Fibroblast of skin of scalp (primary cell): ENCODE results near the gene RASGRF2. TPM values are rescaled to one million over a fixed set of nuclear protein-coding genes. Genes with fewer than 3 reads are reported as not detected.

Experiments
- DNase-seq: peaks from one replicate; pipeline ENCODE4 v3.0.0-alpha.2; 2013
- polyA plus RNA-seq, 2 experiments: library from polyadenylated mRNA; unstranded; fragments of 120-200 nt; gene quantifications; one replicate each; pipeline ENCODE4 v1.2.1, GENCODE V29; 2013; ENCODE audit not compliant: insufficient read length in 2 of 2

Gene RASGRF2, protein sequence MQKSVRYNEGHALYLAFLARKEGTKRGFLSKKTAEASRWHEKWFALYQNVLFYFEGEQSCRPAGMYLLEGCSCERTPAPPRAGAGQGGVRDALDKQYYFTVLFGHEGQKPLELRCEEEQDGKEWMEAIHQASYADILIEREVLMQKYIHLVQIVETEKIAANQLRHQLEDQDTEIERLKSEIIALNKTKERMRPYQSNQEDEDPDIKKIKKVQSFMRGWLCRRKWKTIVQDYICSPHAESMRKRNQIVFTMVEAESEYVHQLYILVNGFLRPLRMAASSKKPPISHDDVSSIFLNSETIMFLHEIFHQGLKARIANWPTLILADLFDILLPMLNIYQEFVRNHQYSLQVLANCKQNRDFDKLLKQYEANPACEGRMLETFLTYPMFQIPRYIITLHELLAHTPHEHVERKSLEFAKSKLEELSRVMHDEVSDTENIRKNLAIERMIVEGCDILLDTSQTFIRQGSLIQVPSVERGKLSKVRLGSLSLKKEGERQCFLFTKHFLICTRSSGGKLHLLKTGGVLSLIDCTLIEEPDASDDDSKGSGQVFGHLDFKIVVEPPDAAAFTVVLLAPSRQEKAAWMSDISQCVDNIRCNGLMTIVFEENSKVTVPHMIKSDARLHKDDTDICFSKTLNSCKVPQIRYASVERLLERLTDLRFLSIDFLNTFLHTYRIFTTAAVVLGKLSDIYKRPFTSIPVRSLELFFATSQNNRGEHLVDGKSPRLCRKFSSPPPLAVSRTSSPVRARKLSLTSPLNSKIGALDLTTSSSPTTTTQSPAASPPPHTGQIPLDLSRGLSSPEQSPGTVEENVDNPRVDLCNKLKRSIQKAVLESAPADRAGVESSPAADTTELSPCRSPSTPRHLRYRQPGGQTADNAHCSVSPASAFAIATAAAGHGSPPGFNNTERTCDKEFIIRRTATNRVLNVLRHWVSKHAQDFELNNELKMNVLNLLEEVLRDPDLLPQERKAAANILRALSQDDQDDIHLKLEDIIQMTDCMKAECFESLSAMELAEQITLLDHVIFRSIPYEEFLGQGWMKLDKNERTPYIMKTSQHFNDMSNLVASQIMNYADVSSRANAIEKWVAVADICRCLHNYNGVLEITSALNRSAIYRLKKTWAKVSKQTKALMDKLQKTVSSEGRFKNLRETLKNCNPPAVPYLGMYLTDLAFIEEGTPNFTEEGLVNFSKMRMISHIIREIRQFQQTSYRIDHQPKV (N-terminal part only)
- polyA plus RNA-seq (2013, experiment 1 of 2; ENCODE audit: insufficient read length), result 0.31 TPM
- 0.47 TPM for polyA plus RNA-seq (2013, experiment 2 of 2; ENCODE audit: insufficient read length)

DNA sequence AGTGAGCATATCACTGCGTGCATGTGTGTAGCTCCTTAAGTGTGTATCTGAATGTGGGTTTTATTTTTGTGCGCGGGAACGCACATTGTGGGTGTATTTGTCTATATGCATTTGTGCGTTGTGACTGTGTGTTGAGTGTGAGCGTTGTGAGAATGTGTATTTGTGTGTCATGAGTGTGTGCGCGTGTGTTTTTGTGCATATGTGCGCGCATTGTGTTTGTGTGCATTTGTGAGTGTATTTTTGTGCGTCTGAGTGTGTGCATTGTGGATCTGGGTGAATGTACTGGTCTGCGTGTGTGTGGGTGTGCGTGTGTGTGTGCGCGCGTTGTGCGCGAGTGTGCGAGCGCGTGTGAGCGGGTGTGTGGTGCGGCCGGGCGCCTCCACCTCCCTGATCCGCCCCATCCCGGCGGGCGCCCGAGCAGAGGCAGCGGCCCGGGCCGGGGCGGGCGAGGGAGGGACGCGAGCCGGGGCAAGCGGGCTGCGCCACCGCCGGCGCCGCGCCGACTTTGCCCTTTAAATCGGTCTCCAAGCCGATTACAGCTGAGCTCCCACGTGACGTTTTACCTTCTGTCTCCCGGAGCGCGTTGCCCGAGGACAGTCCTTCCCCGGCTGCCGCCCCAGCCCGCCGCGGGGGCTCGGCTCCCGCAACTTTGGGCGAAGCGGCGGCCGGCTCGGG, at the start of gene RASGRF2:
RASGRF2 (plus strand) TSS at position 596 of the 675 bp plus-strand sequence. CDS start 376 bp downstream, outside the sequence.
- DNase-seq, result no peak

DNA sequence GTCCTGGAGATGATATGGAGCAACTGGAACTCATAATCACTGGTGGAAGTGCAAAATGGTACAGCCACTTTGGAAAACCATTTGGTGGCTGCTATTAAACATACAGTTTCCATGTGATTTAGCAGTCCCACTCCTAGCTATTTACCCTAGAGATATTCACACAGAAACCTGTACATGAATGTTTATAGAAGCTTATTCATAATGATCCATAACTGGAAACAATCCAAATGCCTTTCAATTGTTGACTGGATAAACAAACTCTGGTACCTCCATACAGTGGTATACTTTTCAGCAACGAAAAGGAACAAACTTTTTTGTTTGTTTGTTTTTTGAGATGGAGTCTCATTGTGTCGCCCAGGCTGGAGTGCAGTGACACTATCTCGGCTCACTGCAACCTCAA, 47.7 kb upstream of the RASGRF2 start:
- no peak for DNase-seq

DNA sequence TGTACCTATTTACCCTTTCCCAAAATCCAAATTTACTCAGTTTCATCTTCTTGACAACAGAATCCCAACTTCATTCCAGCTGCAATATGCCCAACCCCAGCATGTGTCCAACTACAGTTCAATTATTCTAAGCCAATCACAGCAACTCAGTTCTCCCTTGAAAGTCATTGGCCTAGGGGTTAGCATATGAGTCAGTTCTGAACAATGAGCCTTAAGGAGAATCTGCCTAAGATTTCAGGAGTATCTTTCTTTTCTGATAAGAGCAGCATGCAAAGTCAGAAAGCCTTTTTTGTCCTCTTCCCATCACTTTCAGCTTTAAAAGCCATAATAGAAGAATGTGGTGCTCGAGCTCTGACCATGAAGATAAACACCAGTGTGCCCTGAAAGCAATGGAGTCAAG, 44.4 kb upstream of the RASGRF2 start:
- DNase-seq, result peak; percentile 15

DNA sequence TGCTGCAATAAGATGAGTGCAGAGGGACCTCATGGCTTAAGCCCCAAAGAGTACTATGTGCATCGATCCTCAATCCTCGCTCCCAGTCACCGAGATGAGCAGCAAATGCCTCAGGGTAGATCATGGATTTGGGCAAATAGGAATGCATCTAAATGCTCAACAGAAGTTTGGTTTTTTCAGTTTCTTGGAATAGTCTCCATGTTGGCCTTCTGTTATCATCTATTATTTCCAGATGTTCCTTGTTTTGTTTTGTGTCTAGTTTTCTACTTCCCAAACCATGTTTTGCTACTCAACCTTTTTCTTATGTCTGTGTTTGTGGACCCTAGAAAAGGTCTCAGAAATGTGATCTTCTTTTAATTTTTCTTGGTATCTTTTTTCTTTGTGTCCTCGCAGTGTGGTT, 43.5 kb upstream of the RASGRF2 start:
- DNase-seq, result peak; percentile 19

DNA sequence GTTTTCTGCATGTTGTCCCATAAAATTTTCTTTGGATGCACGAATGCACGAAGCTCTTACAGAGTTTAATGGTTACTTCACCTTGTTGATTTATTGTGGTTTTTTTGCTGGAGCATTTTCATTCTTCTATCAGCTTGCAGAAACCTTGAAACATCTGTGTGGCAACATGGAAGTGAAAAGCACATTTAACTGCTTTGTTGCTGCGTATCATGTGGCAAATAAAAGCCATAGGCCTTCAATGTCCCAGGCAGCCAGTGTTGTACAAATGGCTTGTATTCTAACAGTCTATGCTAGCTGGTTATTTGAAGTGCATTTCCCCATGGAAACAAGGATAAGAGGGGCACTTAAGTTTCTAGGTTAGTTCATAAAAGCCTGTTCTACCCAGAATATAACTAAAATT, 42.5 kb upstream of the RASGRF2 start:
- no peak for DNase-seq

DNA sequence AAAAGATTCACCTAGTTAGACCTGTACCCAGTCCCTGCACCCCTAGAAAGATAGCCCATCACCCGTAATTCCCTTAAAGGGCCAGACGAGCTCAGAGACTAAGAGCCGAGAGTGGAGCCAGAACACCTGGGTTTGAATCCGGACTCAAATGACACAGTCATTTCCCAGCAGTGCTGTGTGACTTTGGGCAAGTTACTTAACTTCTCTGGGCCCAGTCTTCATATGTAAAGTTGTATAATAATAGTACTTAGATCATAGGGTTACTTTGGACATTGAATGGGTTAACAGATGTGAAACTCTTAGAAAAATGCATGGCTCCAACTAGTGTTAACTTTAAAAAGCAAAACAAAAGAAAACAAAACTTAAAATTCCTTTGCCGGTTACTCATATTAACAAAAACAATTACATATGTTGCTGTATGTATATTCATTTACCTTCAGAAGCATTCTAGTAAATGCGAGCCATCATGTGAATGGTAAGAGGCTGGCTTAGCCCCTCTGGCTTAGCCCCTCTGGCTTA, 40.4 kb upstream of the RASGRF2 start:
- peak; percentile 35 for DNase-seq

DNA sequence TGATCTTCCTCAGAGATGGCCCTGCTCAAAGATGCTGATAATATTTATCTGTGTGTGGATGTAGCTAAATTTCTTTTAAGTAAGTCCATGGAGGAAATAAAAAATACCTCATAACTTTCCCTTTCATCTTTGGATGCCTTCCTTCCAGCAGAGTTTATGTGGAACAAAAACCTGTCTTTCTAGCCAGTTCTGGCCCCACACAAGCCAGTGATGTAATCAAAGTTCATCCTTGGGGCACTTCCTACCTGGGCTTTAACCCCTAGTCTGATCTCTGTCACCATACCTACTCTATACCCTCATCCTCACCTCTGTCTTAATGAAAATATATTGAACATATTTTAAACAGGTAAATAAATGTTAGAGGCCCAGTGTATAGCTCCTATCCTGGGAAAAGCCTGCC, 39.8 kb upstream of the RASGRF2 start:
- no peak for DNase-seq

DNA sequence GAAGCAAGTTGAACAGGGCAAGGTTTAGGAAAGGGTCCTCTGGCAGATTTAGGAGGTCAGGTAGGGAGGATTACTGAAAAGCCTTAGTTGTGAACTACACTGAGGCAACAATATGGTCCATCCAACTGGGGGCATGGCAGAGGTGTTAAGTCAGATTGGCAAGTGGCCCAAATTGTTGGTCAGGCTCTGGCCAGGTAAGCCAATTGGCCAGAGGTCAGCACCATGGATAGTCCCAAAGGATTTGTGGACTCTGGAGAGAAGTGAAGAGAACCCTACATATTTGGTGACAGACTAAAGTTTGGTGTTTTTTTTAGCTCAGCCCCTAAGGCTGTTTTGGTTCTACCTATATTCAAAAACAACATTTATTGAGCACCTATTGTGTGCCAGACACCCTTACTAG, 39.1 kb upstream of the RASGRF2 start:
- DNase-seq, result no peak

DNA sequence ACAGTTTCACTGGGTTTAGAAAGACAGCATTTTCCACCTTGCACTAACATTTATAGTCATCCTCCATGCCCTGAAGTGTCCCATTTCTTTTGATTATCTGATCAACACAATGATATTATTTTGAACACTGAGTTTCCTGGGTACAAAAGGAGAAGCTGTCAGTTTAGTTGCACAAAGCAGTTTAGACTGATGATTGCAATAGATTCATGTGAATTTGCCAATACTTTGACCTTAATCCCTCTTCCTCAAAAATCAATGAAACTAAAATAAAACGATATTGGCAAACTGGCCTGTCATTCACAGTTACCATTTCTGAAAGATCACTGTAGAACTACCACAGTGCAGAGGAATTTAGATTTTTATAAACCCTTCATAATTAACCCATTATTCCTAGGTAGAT, 34.2 kb upstream of the RASGRF2 start:
- DNase-seq, result no peak

DNA sequence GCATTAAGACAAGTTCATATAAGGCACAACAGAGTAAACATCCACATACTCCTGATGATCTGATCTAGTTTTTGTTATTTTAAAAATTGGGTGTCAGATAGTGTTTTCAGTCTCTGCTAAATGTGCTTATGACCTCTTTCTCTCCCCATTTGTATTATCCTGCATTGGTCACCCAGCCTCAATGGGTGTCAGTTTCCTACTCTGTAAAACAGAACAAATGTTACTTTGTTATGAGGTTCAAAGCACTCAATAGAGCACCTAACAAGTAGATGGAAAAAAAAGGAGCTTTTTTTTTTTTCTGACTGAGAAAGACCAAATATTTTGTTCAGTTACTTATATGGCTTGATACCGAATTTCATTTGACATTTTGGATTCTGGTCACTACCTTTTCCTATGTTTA, 33.6 kb upstream of the RASGRF2 start:
- DNase-seq, result no peak

DNA sequence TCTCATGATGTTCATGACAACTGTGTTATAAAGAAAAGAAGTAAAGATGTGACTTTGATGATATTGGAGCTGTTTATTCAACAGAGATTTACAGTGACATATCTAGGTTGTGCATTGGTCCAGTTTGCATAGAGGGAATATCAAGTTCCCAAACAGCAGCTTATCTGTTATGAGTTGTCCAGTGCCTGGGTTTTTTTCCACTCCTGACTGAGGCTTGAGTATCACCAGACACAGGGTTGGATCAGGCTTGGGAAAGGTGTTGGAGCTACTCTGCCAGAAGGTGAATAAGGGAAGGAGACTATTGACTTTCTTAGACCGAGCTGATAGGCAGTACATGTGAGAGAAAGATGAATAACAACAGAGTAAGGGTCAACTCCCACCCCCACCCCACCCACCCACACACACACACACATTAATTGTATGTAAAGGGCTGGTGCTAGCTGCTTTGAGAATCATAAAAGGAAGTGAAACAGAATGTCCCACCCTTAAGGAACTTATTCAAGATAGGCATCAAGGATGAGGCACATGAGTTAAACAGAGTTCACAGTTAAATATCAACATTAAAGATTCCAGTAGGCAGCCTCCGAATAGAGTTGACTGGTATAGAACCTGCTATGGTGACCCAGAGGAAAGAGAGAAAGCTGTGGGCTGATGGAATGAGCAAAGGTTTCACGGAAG, 33.0 kb upstream of the RASGRF2 start:
- DNase-seq, result no peak

DNA sequence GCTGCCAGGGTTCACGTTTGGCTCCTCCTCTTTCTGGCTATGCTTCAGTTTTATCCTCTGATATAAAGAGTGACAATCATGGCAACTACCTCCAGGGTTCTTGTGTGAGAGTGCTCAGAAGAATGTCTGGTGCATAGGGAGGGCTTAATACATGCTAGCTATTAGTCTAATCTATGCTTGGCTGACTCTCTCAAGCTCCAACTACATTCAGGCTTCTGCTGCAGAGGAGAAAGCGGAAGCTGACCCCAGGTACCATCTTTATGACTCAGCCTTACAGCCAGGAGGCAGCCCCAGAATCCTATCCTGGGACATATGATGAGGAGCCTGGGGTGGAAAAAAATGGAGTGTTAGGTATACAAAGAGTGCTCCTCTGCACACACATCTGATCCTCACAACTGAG, 32.1 kb upstream of the RASGRF2 start:
- DNase-seq, result no peak

DNA sequence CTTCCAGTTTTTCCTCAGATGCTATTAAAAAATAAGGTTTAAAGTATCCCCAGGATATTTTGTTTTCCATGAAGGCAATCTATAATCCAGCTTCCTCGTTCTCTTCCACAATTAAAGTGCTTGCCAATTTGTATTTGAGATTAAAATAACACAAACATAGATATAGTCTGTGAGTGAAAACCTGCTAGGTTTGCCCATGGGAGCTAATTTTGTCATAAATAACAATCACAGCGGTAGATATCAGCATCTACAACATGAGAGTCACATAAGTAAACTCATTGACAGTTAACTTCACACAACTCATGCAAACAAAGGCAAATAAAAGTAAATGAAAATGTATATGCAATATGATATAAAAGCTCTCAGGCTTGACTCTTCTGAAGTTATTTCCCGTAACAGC, 29.2 kb upstream of the RASGRF2 start:
- no peak for DNase-seq

DNA sequence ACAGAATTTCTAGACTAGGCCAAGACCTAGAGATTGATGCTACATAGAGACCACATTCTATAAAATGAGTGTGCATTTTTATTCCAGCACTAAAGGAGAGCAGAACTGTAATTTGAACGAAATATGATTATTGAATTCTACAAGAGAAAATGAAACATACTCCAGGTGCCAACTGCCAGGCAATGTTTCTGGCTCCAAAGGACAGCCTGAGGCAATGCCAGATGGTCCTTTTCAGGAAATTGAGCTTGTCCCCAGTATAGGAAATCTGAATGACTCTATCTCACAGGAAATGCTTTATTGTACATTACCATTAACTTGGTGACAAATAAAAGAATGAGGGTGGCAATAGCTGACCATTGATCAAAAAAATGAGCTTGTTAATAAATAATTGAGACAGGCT, 28.8 kb upstream of the RASGRF2 start:
- no peak for DNase-seq

DNA sequence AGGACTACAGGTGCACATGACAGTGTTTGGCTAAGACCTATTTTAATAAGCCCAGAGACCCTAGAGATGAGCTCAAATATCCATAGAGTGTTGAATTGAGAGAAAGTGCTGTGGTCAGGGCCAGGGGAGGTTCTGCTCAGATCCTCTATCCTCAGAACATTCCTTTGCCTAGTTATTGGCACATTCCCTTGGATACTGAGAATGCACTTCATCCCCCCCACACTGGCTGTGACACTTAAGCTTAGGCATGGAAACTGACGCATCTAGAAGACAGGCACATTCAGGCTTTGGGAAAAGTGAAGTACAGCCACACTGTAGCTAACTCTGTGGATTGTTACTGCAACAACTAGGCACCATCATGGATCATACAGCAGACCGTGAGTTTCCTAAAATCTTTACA, 27.1 kb upstream of the RASGRF2 start:
- DNase-seq, result peak; percentile 18

DNA sequence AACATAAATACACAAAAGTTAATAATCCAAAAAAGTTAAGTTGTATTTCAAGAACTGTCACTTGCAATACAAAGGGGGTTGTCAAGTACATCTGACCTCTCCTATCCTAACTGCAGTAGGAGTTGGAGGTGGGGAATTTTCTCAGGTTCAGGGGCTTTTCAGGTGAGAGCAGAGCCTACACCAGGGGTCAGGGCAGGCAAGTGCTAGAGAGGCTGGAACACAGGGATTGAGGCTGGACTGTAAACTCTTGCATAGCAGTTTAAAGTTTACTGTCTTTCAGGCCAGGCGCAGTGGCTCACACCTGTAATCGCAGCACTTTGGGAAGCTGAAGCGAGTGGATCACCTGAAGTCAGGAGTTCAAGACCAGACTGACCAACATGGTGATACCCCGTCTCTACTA, 25.4 kb upstream of the RASGRF2 start:
- DNase-seq, result no peak

DNA sequence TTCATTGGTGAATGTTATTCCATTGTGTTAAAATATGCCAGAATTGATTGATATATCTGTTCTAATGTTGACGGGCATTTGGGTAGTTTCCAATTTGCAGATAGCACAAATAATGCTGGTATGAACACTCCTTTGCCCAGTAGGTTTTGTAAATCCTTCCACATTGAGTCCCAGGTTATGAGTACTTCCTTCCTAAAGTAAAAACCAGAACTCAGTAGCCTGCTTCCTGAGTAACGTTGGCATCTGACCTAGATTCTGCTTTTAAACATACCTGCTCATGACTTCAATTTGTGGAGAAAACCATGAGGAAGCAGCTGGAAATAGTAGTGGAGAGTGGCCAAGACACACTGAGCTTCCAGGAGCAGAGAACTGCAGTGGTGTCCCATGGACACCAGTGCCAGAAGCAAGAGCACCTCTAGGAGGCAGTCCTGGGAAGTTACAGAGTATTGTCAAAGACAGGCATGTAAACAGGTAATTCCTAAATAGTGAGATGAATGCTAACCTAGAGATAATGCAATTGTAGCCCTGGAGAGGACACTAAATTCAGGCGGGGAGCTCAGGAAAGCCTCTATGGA, 24.3 kb upstream of the RASGRF2 start:
- no peak for DNase-seq

DNA sequence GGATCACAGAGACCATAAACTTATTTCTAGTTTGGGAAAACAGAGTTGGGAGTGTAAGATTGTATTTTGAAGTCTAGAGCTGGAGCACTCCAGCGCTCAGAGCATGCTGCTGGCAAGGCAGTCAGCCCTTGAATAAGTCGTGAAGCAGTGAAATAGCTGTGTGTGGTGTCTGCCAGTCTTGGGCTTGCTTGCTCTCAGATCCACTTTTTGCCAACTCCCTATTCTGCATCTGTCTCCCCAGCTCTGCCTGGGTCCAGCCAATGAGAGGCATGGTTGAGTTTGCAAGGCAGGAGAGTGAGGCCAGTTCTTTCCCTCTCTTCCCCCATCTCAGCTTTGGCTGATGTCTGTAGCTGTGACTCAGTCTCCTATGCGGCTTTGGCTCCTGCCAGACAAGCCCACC, 23.3 kb upstream of the RASGRF2 start:
- DNase-seq, result no peak

DNA sequence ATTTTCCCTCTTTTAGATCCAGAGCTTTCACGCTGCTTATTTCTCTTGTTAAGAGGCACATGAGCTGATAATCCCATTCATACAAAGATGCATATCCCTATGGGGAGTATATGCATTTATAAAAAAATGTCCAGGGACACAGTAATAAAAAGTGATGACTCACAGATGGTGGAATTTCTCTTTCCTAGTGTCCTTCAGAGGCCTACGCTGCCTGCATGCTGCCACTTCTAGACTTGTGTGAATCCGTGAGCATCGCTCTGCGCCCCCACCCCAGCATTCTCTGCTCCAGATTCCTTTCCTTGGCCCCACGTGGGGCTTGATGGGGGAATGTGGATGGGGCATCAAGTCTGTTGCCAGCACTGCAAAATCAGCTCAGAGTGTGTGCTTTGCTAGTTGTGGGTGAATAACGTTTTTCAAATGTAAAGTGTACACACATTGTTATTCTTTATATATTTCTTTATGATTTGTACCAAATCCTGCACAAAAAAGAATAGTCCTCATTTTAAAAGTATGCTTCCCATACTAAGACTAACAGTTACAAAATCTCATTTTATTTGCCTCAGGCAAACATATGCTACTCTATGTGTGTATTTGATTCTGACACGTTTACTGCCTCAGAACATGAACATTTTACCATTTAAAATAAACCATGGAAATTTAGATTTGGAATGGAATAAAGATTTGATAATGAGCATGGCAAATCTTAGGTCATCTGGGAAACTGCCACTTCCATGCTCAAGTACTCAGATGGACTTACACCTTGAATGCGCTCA, 22.4 kb upstream of the RASGRF2 start:
- peak; percentile 51 for DNase-seq

DNA sequence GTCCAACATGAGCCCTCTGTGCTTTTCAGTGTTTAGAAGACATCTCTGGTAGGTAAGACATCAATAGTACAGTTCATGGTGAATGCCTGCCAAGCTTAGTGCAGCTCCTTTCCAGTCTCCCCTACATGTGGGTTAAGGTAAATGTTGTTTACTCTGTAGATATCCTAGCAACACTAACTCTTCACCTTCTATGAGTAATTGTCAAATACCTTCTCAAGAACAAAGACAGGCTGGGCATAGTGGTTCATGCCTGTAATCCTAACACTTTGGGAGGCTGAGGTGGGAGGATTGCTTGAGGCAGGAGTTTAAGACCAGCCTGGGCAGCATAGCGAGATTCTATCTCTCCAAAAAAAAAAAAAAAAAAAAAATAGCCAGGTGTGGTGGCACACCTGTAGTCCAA, 18.7 kb upstream of the RASGRF2 start:
- DNase-seq, result no peak
